ENCODE measurements around the gene COTL1. TPM values are rescaled to one million over a fixed set of nuclear protein-coding genes. Genes with fewer than 3 reads are reported as not detected.

COTL1 gene
- total and polyA plus RNA-seq, 11 donors, result 5.2 to 120 (median 11.0) TPM

- DNase-seq (peak in 1 of 5 donors; percentile 46), ATAC-seq (no peak)
- no peaks in the 10 kb centered on the region for H3K9me3 ChIP-seq
- peaks cover 0 to 26% (median 0%) of the 10 kb centered on the region in 12 donors for H3K4me1 ChIP-seq
- TF ChIP-seq CTCF (IDR thresholded peaks at IDR 0.05), result no peak
- TF ChIP-seq POLR2A (IDR thresholded peaks at IDR 0.05), result no peak
- WGBS, 4 donors, result 77 to 81% (median 78%) methylated on average over 12 of the region's 12 CpGs
- no peak overlapping the region for H3K27ac ChIP-seq
- H3K36me3 ChIP-seq, result no peaks in the 10 kb centered on the region
- intact Hi-C loops (cut with DNase I), result loop anchor here in 2 of 10 donors (10.0 kb wide), 2 partner anchors 447 to 457 kb away; no protein-coding TSS in a partner anchor
- no peak overlapping the region for H3K4me3 ChIP-seq
- no peaks in the 10 kb centered on the region for H3K27me3 ChIP-seq
Observed at GRCh38 chr16:84517366-84517765, 100.5 kb downstream of the COTL1 start.

Other genes with a start within 250 kb of the COTL1 start
- gene ATP2C2, start 249.5 kb downstream of the COTL1 start, total RNA-seq, result not detected
- gene ATP2C2, start 249.5 kb downstream of the COTL1 start, polyA plus RNA-seq, result under 1 TPM in 1 of 2 donors, not detected in 1; 0.17 TPM
- 10 to 100 TPM in 1 of 9 donors, 1 to 10 TPM in 8; 4.0 to 13.2 (median 5.5) TPM for gene MEAK7, start 113.4 kb downstream of the COTL1 start, total RNA-seq
- gene MEAK7, start 113.4 kb downstream of the COTL1 start, polyA plus RNA-seq, result 1 to 10 TPM; 2.2 to 4.0 TPM
- 10 to 100 TPM; 44.0 to 93.0 (median 62.0) TPM for gene KLHL36, start 30.4 kb upstream of the COTL1 start, total RNA-seq
- gene KLHL36, start 30.4 kb upstream of the COTL1 start, polyA plus RNA-seq, result 10 to 100 TPM; 19.2 to 39.2 TPM
- 10 to 100 TPM; 57.3 to 73.5 (median 62.9) TPM for gene USP10, start 81.9 kb upstream of the COTL1 start, total RNA-seq
- 10 to 100 TPM; 17.8 to 46.8 TPM for gene USP10, start 81.9 kb upstream of the COTL1 start, polyA plus RNA-seq
- 100 to 1,000 TPM in 1 of 9 donors, 10 to 100 TPM in 7, 1 to 10 TPM in 1; 8.0 to 153 (median 12.9) TPM for gene CRISPLD2, start 201.9 kb upstream of the COTL1 start, total RNA-seq
- 10 to 100 TPM in 1 of 2 donors, 1 to 10 TPM in 1; 8.0 to 16.2 TPM for gene CRISPLD2, start 201.9 kb upstream of the COTL1 start, polyA plus RNA-seq

Data from heart left ventricle (tissue), 16 donors.